IMR-90 (cell line): ENCODE measurements around the gene CIT.

ENCODE experiments used
- CTCF ChIP-seq: conservative IDR thresholded peaks from 2 replicates; pipeline ENCODE4 v1.5.1; 2012; ENCODE audit warnings: mild to moderate bottlenecking, low read depth, low read length, improper control_type of control experiment
- ELK1 ChIP-seq: fragments of 150-350 bp; IDR thresholded peaks from 2 replicates; pipeline ENCODE4 v1.6.1; 2016; ENCODE audit warnings: low read depth, mild to moderate bottlenecking, low read length, moderate library complexity, borderline replicate concordance
- MAZ ChIP-seq: IDR thresholded peaks from 2 replicates; pipeline ENCODE4 v1.6.1; 2012; ENCODE audit warnings: low read depth, mild to moderate bottlenecking, low read length, improper control_type of control experiment, moderate library complexity, borderline replicate concordance
- MXI1 ChIP-seq: IDR thresholded peaks from 2 replicates; pipeline ENCODE4 v1.6.1; 2012; ENCODE audit warnings: low read depth, mild to moderate bottlenecking, low read length, moderate library complexity, borderline replicate concordance
- POLR2A ChIP-seq: IDR thresholded peaks from 2 replicates; pipeline ENCODE4 v1.6.1; 2012; ENCODE audit warnings: mild to moderate bottlenecking, low read depth, low read length
- RAD21 ChIP-seq: IDR thresholded peaks from 2 replicates; pipeline ENCODE4 v1.6.1; 2012; ENCODE audit warnings: low read length, improper control_type of control experiment
- RFX5 ChIP-seq: IDR thresholded peaks from 2 replicates; pipeline ENCODE4 v1.8.0; 2012; ENCODE audit warnings: low read depth, mild to moderate bottlenecking, low read length, moderate library complexity

- TF ChIP-seq RFX5 (no peak), CTCF (no peak), RAD21 (no peak), POLR2A (no peak), MXI1 (no peak), ELK1 (no peak), MAZ (no peak)
Measured at GRCh38 chr12:119829439-119829838, 47.7 kb downstream of the CIT start.
